Fibroblast of mammary gland (primary cell): ENCODE data around the gene OR4D1.

Experiments used
- DNase-seq: peaks from one replicate; pipeline ENCODE4 v3.0.0-alpha.2; 2010; ENCODE audit warnings: low read depth
- H3K4me3 ChIP-seq: 2 replicates; pipeline ENCODE4 v1.5.1; 2011; ENCODE audit warnings: low read depth, mild to moderate bottlenecking, low read length, moderate library complexity; ENCODE audit not compliant: control insufficient read depth
- CTCF ChIP-seq: conservative IDR thresholded peaks from 2 replicates; pipeline ENCODE4 v1.5.1; 2011; ENCODE audit warnings: low read depth, low read length, inconsistent platforms; ENCODE audit not compliant: control insufficient read depth, insufficient read depth

The OR4D1 gene

DNA sequence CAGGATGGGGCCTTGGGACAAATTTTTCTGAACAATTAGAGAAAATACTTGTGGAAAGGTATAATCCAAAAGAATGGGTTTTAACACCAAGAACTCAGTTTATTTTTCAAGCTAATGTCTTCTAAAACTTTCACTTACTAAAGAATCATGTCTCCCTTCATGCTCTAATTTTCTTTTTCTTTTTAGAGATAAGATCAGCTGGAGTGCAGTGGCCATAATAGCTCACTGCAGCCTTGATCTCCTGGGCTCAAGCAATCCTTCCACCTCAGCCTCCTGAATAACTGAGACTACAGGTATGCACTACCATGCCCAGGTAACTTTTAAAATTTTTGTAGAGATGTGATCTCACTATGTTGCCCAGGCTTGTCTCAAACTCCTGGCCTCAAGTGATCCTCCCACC lies 5.5 kb downstream of the OR4D1 start:
- H3K4me3 ChIP-seq: no peak overlapping the region
- no peak for DNase-seq
- no peak for TF ChIP-seq CTCF

DNA sequence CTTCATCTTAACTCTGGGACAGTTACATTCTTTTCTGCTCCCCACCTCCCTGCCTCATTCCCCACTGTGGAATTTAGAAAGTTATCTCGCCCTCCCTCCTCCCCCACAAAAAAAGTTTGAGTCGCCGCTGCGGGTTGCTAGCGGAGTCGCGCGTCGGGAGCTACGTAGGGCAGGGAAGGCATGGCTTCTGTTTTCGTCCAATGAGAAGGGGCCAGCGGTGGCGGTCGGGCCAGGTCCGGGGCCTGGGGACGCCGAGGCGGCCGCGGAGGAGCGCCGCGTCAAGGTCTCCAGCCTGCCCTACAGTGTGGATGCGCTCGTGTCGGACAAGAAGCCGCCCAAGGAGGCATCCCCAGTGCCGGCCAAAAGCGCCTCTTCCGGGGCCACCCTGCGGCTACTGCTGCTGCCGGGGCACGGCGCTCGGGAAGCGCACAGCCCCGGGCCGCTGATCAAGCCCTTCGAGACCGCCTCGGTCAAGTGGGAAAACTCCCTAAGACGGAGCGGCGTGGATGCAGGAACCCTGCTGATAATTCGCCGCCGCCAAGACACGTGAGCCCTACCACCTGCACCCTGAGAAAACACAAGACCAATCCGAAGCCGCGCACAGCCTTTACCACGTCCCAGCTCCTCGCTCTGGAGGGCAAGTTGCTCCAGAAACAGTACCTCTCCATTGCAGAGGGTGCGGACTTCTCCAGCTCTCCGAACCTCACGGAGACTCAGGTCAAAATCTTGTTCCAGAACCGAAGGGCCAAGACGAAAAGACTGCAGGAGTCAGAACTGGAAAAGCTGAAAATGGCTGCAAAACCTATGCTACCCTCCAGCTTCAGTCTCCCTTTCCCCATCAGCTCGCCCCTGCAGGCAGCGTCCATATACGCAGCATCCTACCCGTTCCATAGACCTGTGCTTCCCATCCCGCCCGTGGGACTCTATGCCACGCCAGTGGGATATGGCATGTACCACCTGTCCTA lies 8.9 kb downstream of the OR4D1 start:
- no peak overlapping the region for H3K4me3 ChIP-seq
- no peak for DNase-seq
- TF ChIP-seq CTCF: no peak

- DNase-seq: no peak
- H3K4me3 ChIP-seq: no peak overlapping the region
- TF ChIP-seq CTCF: no peak
Observed at GRCh38 chr17:58158181-58158580, 10.0 kb downstream of the OR4D1 start.

DNA sequence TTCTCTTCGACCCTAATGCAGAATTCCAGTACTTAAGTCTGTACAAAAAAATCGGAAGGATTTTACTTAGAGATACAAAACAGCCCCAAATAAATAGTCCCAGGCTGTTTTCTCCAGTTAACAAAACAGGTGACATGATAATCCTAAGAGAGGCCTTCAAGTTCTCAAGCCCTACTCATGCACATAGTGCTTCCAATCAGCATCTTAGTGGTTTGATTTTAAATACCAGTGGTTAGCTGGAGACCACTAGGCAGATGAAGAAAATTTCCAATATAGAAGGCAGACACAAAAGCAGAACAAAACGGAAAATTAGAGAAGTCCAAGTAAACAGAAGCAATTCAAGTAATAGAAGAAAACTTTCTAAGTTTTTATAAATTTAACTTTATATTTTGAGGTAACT lies 13.4 kb downstream of the OR4D1 start:
- no peak for DNase-seq
- TF ChIP-seq CTCF: no peak
- H3K4me3 ChIP-seq: no peak overlapping the region

- no peak overlapping the region for H3K4me3 ChIP-seq
Observed at GRCh38 chr17:58165981-58166380, 17.8 kb downstream of the OR4D1 start.

DNA sequence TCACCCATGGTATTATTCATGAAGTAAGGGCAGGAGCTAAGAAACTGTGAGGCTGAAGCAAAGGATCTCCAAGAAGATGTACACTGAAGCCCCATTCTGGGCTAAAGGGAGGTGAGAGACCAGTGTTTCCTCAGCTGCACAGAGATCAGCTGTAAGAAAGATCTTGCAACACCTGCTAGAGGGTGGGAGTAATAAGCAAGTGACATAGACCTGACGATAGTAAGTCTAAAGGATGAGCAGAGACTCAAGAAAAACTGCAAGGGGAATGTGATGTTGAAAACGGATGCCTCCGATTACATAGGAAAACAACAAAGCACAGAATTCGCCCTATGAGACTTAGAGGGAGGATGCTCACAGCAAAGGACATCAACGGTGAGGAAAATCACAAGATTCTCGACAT lies 18.5 kb downstream of the OR4D1 start, which contains the start of gene OR4D2:
Gene OR4D2, plus strand, starts transcription at position 301 of the 400 bp plus-strand sequence. CDS start 2,674 bp downstream, outside the sequence.
- DNase-seq: no peak
- no peak for TF ChIP-seq CTCF
- no peak within 1 kb of the TSS for H3K4me3 ChIP-seq

More at GRCh38 chr17:58165981-58166380, 17.8 kb downstream of the OR4D1 start:
- no peak for TF ChIP-seq CTCF
- DNase-seq: no peak
